Measurements from ENCODE around the gene ASB1.
A peak's percentile ranks its signal among the peaks of the same experiment; 100 is the strongest.

The ASB1 gene, protein sequence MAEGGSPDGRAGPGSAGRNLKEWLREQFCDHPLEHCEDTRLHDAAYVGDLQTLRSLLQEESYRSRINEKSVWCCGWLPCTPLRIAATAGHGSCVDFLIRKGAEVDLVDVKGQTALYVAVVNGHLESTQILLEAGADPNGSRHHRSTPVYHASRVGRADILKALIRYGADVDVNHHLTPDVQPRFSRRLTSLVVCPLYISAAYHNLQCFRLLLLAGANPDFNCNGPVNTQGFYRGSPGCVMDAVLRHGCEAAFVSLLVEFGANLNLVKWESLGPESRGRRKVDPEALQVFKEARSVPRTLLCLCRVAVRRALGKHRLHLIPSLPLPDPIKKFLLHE

GRCh38 chr2:238426568-238427434, at the start of gene ASB1:
Gene ASB1, plus strand, starts transcription at chr2:238426927. Its CDS starts 144 bp downstream, at chr2:238427071.
- peak; percentile 42 for DNase-seq

- DNase-seq = no peak
These were observed 48.3 kb upstream of the ASB1 start for GRCh38 chr2:238378230-238379095.

GRCh38 chr2:238379096-238379810, 47.5 kb upstream of the ASB1 start:
- no peak for DNase-seq

DNA sequence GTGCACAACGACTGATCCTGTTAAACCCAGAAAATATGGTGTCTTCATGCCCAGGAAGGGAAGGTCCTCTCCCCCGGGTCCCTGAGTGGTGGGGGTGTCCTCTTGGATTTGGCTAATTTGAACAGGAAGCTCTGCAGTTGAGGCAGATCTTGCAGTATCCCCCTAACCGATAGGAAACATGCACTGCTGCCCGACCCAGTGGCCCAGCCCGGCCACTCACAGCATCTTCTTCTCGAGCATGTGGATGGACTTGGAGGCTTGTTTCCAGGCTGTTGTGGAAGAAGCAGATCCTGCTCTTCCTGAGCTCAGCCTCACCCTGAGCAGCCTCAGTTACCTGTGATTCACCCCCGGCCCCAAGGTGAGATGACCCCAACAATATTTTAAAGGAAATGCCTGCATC, 46.4 kb upstream of the ASB1 start:
- DNase-seq = no peak

GRCh38 chr2:238380785-238381184, 45.9 kb upstream of the ASB1 start:
- peak; percentile 15 for DNase-seq

DNA sequence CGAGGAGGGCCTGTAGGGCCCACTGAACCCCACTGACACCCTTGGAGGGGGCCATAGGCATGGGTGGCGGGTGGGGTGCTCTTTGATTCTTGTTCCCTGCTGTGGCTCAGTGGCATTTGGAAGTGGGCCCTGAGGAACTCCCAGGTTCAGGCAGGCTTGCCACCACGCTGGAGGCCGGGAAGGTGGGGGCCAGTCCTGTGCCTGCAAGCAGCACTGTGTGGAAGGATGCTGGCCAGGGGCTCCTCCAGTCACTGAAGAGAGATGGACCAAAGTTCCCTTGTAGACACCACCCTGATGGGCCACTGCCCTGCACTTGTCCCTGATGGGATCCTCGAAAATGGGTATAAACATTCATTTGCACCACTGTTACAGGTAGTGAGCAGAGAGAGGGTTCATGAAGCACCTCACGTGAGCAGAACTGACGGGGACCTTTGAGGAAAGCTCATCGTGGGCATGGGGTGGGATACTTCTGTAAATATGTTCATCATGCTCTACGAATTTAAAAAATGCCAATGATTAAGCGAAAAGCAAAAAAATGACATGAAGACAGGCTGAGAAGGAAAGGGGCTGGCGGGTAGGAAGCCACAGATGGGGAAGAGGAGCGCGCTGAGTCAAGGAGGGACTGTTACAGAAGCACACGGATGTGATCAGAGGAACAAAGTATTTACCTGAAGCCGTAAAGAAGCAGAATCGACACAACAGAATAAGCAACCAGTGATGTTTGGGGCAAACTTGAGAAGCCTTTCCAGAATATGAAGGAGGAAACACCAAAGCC, 45.2 kb upstream of the ASB1 start:
- no peak for DNase-seq

GRCh38 chr2:238382381-238382781, 44.3 kb upstream of the ASB1 start:
- no peak for DNase-seq

- DNase-seq = no peak
These were observed 43.6 kb upstream of the ASB1 start for GRCh38 chr2:238383135-238383534.

DNA sequence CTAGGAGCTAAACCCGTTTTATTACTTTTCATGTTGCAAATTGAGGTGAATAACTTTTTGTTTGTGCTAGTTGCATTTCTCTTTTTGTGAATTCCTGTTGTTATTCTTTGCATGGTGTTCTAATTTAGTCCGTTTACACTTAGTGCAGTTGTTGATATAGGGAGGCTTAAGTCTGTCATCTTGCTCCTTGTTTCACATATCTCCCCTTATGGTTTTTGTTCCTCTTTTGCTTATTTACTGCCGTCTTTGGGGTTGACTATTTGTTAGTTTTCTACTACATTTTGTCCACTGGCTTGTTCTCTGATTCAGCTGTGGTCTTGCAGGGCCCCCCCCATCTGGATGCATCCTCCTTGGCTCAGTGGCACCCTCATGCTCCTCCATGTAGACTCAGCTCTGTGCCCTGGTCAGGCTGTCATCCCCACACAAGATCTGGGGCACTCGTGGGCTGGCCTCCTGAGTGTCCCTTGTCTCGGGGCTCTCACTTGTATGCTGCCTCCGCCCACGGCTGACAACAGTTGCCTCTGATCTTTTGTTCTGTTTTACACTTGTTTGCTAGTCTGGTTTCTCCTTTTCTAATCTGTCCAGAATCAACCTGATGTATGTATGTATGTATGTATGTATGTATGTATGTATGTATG, 42.9 kb upstream of the ASB1 start:
- DNase-seq = no peak

DNA sequence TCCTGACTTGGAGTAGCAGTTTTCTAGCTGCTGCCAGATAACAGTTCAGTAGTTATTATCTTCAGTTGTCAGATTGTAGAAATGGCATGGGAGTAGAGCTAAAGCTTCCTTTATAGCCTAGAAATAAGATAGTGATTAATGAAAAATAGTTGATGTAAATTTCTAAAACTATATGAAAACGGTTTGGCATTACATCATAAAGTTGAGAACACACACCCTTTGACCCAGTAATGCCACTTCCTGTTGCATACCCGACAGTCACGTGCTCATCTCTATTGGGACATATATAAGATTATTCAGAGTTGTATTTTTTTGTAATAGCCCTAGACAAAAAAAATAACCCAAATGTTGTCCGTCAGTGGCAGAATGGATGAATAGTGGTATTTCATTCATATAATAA, 39.4 kb upstream of the ASB1 start:
- no peak for DNase-seq

DNA sequence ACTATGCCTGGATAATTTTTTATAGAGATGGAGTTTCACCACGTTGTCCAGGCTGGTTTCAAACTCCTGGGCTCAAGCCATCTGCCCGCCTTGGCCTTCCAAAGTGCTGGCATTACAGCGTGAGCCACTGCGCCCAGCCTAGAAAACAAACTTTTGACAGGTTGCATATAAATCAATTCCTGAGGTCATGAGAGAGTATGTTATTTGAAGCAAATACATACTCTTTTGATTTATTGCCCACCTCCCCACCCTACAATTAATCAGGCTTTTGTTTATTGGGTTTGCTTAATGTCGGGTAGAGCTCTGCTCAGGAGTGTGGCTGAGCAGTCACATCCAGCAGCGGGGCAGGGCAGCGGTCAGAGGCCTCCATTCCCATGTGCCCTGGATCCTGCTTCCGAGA, 37.9 kb upstream of the ASB1 start:
- DNase-seq = no peak

DNA sequence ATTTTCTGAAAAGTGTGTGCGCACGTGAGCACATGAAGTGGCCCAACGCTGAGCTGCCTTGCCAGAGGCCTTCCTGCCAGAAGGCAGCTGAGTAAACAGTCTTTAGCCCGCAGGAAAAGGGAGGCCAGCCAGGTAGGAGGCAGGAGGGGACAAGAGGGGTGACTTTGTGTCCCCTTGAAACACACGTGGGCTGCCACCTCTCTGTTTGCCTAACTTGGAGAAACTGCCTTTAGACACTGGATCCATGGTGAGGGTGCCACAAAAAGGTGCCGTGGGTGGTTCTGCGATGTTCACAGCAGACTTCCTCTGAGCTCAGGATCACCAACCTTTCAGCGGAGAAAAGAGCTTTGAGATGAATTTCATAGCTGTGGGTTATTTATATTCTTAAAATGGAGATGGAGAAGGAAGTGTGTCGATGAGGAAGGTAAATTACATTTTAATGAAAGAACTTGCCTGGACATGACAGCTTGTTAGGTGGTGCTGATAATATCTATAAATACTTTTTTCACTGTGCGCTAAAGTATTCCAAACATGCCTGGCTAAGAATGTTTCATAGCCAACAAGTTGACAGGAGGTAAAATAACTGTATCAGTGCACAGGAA, 36.6 kb upstream of the ASB1 start:
- DNase-seq = peak; percentile 47

GRCh38 chr2:238391042-238391689, 35.6 kb upstream of the ASB1 start:
- peak; percentile 70 for DNase-seq

GRCh38 chr2:238396663-238397062, 30.1 kb upstream of the ASB1 start:
- DNase-seq = no peak

GRCh38 chr2:238397356-238397755, 29.4 kb upstream of the ASB1 start:
- DNase-seq = no peak

DNA sequence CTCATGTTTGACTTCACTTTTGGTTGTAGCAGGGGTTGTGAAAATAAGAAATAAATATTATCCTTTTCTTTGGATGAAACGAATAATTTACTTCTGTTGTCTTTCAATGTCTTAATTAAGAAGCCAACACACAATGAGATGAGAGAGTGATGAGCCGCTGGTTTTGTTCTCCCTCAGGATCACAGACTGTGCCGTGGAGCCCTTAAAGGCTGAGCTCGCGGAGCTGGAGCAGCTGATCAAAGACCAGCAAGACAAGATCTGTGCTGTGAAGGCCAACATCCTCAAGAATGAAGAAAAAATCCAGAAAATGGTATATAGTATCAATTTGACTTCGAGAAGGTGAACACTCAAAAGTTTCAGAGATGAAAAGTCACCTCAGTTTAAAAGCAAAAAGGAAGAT, 28.1 kb upstream of the ASB1 start:
- no peak for DNase-seq

DNA sequence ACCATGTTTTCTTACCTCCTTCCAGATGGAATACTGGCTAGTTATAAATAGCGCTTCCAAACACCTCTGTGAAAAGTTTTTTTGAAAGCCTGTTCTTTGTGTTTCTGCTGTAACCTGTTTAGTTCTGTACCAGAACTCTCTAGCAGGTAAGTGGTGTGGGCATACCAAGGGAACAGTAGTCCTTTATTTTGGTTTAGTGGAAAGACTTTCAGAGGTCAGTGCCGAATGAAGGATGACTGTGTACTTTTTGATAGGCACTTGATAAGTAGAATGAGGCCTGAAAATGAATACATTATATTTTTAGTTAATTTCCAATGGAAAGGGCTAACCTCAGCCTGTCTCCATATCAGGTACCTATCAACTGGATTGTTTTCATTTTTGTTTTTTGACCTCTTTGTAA, 27.6 kb upstream of the ASB1 start:
- no peak for DNase-seq

DNA sequence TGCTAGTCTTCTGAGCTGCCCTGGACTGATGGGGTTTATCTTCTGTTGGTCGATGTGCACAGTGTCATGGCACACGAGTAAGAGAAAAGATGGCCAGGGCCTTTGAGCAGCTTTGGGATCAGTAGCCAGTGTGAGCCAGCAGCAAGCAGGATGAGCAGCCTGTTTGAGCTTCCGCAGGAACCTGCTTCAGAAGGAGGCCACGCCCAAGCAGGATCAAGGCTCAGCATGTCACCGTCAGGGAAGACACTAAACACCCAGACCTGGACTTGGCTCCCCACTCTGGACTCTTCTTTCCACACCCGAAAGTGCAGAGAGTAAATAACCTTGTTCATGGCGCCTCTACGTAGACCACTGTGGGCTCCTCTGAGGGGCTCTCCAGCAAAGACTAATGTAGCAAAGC, 25.2 kb upstream of the ASB1 start:
- no peak for DNase-seq

DNA sequence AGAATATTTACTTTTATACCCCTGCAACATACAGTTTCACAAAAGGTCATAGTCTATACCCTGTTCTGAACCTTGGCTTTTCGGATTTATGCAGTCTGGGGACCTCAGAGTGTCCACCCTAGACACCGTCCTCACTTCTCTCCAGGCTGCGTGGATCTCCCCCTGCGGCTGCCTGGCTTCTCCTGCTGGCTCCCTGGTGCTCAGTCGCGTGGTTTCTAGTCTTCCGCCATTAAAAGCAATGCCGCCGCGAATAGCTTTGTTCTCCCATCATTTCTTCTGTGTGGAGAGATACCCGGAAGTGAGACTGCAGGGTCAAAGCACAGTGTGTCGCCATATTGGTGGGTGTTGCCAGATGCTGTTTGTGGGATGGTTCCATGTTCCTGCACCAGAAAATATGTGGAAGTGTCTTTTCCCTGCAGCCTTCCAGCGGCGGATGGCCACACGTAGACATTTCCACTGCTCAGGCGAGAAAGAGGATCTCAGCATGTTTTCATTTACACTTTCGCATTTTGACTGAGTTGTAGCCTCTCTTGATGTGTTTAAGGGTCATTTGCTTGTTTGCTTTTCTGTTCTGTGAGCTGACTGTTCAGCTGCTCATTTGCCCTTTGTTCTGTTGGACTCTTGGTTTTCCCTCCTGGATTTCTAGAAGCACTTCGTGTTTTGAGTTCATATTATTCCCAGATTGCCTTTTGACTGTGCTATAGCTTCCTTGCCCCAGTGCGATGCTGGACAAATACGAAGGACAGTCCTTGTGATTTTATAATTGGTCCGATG, 22.9 kb upstream of the ASB1 start:
- DNase-seq = no peak

Data from COR-L47 (cell line).